ENCODE results near the gene FADS2.

FADS2 gene

DNA sequence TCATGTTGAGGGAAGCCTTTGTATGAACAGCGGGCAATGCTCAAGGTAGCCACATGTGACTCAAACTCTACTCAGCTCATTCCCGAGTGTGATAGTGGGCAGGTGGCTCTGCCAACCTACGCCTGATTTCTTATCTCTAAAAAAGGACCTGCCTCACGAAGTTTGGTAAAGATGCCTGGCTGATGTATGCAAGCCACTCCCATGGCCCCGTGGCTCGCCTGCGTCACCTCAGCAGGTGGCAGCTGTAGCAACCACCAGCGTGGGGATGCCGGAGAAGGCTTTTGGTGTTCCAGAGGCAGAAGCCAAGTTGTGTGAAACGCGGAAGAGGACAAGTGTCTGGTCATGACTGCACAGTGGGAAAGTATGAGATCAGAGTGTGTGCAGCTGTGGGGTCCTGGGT lies 5.4 kb downstream of the FADS2 start:
- no peak for DNase-seq (ENCODE audit: extremely low spot score)
- ChIA-PET POLR2A (interaction anchor here (1.6 kb wide), 2 partner anchors 37 to 41 kb away, joined by 3 read pairs; partner anchors contain the start of genes FEN1 and TMEM258), CTCF (no interaction called here)
- no peak for TF ChIP-seq CTBP1 (IDR thresholded peaks at IDR 0.05; ENCODE audit: borderline replicate concordance)
- no peak for TF ChIP-seq LEF1 (IDR thresholded peaks at IDR 0.05; ENCODE audit: borderline replicate concordance)
- TF ChIP-seq FOXA1 (IDR thresholded peaks at IDR 0.05) = no peak
- no peak for TF ChIP-seq FOXM1 (IDR thresholded peaks at IDR 0.05; ENCODE audit: borderline replicate concordance)
- TF ChIP-seq ZNF384 (IDR thresholded peaks at IDR 0.05) = no peak
- no peak for TF ChIP-seq ARNT (IDR thresholded peaks at IDR 0.05)
- TF ChIP-seq, protein P1, sequence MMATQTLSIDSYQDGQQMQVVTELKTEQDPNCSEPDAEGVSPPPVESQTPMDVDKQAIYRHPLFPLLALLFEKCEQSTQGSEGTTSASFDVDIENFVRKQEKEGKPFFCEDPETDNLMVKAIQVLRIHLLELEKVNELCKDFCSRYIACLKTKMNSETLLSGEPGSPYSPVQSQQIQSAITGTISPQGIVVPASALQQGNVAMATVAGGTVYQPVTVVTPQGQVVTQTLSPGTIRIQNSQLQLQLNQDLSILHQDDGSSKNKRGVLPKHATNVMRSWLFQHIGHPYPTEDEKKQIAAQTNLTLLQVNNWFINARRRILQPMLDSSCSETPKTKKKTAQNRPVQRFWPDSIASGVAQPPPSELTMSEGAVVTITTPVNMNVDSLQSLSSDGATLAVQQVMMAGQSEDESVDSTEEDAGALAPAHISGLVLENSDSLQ (IDR thresholded peaks at IDR 0.05) = no peak
- TF ChIP-seq SP1 (IDR thresholded peaks at IDR 0.05) = no peak
- TF ChIP-seq NFRKB (IDR thresholded peaks at IDR 0.05) = no peak
- TF ChIP-seq ELF4 (IDR thresholded peaks at IDR 0.05) = no peak
- TF ChIP-seq SUZ12 (IDR thresholded peaks at IDR 0.05) = no peak
- no peak for TF ChIP-seq FOXK2 (IDR thresholded peaks at IDR 0.05)
- no peak for TF ChIP-seq HDGF (IDR thresholded peaks at IDR 0.05; ENCODE audit: borderline replicate concordance)
- TF ChIP-seq L3MBTL2 (conservative IDR thresholded peaks at IDR 0.05) = no peak
- TF ChIP-seq BHLHE40 (IDR thresholded peaks at IDR 0.05; ENCODE audit: borderline replicate concordance) = no peak
- TF ChIP-seq TARDBP (IDR thresholded peaks at IDR 0.05) = no peak

DNA sequence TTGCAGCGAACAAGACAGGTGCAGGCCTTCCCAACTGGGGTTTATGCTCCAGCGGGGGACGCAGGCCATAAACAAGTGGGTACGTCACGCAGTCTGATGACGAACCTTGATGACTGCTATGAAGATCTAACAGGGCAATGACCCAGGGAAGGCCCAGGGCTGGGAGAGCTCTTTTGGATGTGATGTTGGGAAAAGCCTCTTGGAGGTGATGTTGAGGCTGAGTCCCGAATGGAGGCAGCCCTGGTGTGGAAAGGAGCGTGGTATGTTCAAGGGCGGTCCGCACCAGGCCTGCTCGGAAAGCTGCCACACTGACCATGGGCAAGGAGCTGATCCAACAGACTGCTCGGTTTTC lies 5.8 kb downstream of the FADS2 start:
- TF ChIP-seq FOXA1 (IDR thresholded peaks at IDR 0.05) = no peak
- no peak for TF ChIP-seq FOXK2 (IDR thresholded peaks at IDR 0.05)
- no peak for TF ChIP-seq CTBP1 (IDR thresholded peaks at IDR 0.05; ENCODE audit: borderline replicate concordance)
- TF ChIP-seq SUZ12 (IDR thresholded peaks at IDR 0.05) = no peak
- TF ChIP-seq ARNT (IDR thresholded peaks at IDR 0.05) = no peak
- TF ChIP-seq L3MBTL2 (conservative IDR thresholded peaks at IDR 0.05) = no peak
- TF ChIP-seq TARDBP (IDR thresholded peaks at IDR 0.05) = no peak
- TF ChIP-seq, protein P1 (IDR thresholded peaks at IDR 0.05) = no peak
- TF ChIP-seq LEF1 (IDR thresholded peaks at IDR 0.05; ENCODE audit: borderline replicate concordance) = no peak
- no peak for TF ChIP-seq BHLHE40 (IDR thresholded peaks at IDR 0.05; ENCODE audit: borderline replicate concordance)
- TF ChIP-seq FOXM1 (IDR thresholded peaks at IDR 0.05; ENCODE audit: borderline replicate concordance) = no peak
- no peak for TF ChIP-seq SP1 (IDR thresholded peaks at IDR 0.05)
- TF ChIP-seq HDGF (IDR thresholded peaks at IDR 0.05; ENCODE audit: borderline replicate concordance) = no peak
- TF ChIP-seq ZNF384 (IDR thresholded peaks at IDR 0.05) = no peak
- no peak for DNase-seq (ENCODE audit: extremely low spot score)
- POLR2A ChIA-PET = interaction anchor here (1.0 to 1.6 kb wide), 3 partner anchors 17 to 42 kb away, joined by 3 read pairs; partner anchors contain the start of genes FADS1, FEN1 and TMEM258
- CTCF ChIA-PET = no interaction called here

DNA sequence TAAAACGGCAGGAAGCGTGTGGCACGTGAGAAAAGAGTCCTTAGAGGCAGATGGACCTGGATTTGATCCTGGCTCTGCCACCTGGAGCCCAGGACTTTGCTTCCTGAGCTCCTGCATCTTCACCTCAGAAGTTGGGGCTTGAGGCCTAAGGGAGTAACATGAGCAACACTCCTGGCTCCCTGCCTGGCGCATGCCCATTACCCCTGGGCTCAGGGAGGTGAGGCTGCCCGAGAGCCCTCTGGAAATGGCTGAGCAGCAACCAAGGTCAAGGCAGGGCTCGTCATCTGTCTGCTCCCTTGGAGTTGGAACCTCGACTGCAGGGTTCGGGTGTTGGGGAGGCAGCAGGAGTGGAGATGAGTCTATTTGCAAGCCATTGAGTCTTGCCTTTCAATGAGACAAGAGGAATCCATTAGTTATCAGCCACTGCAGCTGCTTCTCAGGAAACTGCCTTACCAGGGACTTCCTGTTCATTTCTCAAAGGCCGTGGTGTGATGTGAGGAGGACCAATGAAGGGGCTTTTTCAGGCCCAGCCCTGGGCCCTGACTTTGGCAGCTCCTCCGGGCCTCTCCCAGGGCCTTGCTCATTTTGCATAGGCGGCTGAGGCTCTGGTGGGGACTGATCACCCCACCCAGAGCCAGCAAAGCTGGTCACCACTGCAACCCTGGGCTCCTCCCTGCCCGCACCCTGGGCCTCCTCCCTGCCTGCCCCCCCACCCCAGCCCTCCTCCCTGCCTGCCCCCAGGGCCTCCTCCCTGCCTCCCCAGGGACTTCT lies 6.4 kb downstream of the FADS2 start:
- CTCF ChIA-PET = no interaction called here
- TF ChIP-seq ARNT (IDR thresholded peaks at IDR 0.05) (no peak), HDGF (IDR thresholded peaks at IDR 0.05; ENCODE audit: borderline replicate concordance) (no peak), CTBP1 (IDR thresholded peaks at IDR 0.05; ENCODE audit: borderline replicate concordance) (no peak), ELF4 (IDR thresholded peaks at IDR 0.05) (no peak), SP1 (IDR thresholded peaks at IDR 0.05) (no peak), BHLHE40 (IDR thresholded peaks at IDR 0.05; ENCODE audit: borderline replicate concordance) (no peak), NFRKB (IDR thresholded peaks at IDR 0.05) (no peak), LEF1 (IDR thresholded peaks at IDR 0.05; ENCODE audit: borderline replicate concordance) (no peak), FOXM1 (IDR thresholded peaks at IDR 0.05; ENCODE audit: borderline replicate concordance) (no peak), FOXK2 (IDR thresholded peaks at IDR 0.05) (no peak), L3MBTL2 (conservative IDR thresholded peaks at IDR 0.05) (no peak), FOXA1 (IDR thresholded peaks at IDR 0.05) (no peak), SUZ12 (IDR thresholded peaks at IDR 0.05) (no peak), TARDBP (IDR thresholded peaks at IDR 0.05) (no peak)
- TF ChIP-seq, protein P1 (IDR thresholded peaks at IDR 0.05) = no peak
- POLR2A ChIA-PET = interaction anchor here (1.0 to 1.6 kb wide), 3 partner anchors 17 to 42 kb away, joined by 3 read pairs; partner anchors contain the start of genes FADS1, FEN1 and TMEM258
- DNase-seq (ENCODE audit: extremely low spot score) = no peak

DNA sequence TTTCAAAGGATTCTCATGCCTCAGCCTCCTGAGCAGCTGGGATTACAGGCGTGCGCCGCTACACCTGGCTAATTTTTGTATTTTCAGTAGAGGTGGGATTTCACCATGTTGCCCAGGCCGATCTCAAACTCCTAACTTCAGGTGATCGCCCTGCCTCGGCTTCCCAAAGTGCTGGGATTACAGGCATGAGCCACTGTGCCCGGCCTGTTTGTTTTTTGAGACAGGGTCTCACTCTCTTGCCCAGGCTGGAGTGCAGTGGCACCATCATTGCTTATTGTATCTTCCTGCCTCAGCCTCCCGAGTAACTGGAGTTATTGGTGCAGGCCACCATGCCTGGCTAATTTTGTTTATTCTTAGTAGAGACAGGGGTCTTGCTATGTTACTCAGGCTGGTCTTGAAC lies 8.1 kb downstream of the FADS2 start:
- POLR2A ChIA-PET = interaction anchor here (1.0 kb wide), 1 partner anchor 43 kb away, joined by 3 read pairs; the partner anchor contains the start of gene FEN1
- CTCF ChIA-PET = no interaction called here
- TF ChIP-seq, protein P1 (IDR thresholded peaks at IDR 0.05) = no peak
- TF ChIP-seq FOXM1 (IDR thresholded peaks at IDR 0.05; ENCODE audit: borderline replicate concordance) = no peak
- TF ChIP-seq ELF4 (IDR thresholded peaks at IDR 0.05) = no peak
- no peak for TF ChIP-seq HDGF (IDR thresholded peaks at IDR 0.05; ENCODE audit: borderline replicate concordance)
- TF ChIP-seq SP1 (IDR thresholded peaks at IDR 0.05) = no peak
- no peak for TF ChIP-seq TARDBP (IDR thresholded peaks at IDR 0.05)
- no peak for TF ChIP-seq BHLHE40 (IDR thresholded peaks at IDR 0.05; ENCODE audit: borderline replicate concordance)
- no peak for TF ChIP-seq LEF1 (IDR thresholded peaks at IDR 0.05; ENCODE audit: borderline replicate concordance)
- TF ChIP-seq L3MBTL2 (conservative IDR thresholded peaks at IDR 0.05) = no peak
- no peak for TF ChIP-seq SUZ12 (IDR thresholded peaks at IDR 0.05)
- TF ChIP-seq FOXK2 (IDR thresholded peaks at IDR 0.05) = no peak
- no peak for TF ChIP-seq ZNF384 (IDR thresholded peaks at IDR 0.05)
- no peak for DNase-seq (ENCODE audit: extremely low spot score)

Data from HEK293T (cell line).